Hematopoietic multipotent progenitor cell treated with erythropoietin and hydrocortisone succinate and interleukin-3 and kit ligand, for 6 days (in vitro differentiated cells): ENCODE results near the gene SPIRE1.

Experiments
- DNase-seq: peaks from one replicate; pipeline ENCODE4 v3.0.0-alpha.2; 2015

The SPIRE1 gene

GRCh38 chr18:12438257-12438656 is 219.7 kb downstream of the SPIRE1 start:
- DNase-seq = no peak

GRCh38 chr18:12435867-12436266 is 222.0 kb downstream of the SPIRE1 start:
- DNase-seq = no peak

DNA sequence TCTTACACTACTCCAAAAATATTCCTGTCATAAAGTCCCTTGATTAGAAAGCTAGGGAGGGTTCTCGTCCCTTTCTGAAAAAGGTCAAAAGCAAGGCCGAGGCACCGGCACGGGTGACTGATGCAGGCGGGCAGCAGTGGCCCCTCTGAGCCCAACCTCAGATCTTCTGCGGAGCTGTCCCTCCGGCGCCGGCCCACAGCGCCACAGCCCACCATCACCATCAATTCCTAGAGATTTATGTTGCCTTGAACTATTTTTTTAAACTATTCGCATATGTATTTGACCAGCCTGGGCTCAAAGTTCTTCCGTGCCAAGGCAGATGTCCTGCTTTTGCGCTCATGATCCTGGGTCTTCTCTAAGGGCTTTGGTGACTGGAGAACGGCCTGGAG is 223.4 kb downstream of the SPIRE1 start:
- DNase-seq = no peak

GRCh38 chr18:12433829-12434540 is 223.9 kb downstream of the SPIRE1 start:
- DNase-seq = no peak

GRCh38 chr18:12432881-12433280 is 225.0 kb downstream of the SPIRE1 start:
- DNase-seq = no peak

DNA sequence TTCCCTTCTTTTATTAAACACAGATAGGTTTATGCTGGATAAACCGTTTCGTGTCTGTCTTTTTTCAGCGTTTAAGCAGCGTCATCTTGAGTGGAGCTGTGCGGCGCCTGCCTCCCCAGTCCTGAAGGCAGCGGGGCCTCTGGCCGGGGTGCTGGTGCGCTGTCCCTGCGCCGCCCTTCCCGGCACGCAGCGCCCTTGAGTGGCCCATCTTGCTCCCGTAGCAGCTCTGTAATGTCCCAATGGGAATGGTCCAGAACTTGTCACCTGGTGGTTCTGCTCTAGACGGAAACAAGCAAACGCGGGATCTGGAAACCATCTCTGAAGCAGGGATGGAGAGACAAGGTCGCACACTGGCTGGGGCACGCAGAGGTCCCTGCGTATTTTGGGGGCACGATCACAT is 225.7 kb downstream of the SPIRE1 start:
- no peak for DNase-seq

DNA sequence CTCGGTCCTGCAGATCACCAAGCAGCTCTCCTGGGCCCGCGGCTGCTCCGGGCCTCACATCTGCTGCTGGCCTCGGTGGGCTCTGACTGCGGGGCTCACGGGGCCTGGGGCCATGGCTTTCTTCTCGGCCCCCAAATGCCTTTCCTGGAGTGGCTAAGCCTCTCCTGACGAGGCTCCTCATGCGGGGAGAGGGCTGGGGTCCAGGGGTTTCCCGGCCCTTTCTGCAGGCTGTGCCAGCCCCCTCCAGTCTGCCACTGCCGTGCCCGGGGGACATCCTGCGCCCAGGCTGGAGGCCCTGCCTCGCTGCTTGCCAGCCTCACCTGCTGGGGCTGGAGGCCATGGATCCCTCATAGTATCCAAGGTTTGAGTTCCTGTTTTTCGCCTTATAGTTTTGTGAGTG is 226.3 kb downstream of the SPIRE1 start:
- no peak for DNase-seq

DNA sequence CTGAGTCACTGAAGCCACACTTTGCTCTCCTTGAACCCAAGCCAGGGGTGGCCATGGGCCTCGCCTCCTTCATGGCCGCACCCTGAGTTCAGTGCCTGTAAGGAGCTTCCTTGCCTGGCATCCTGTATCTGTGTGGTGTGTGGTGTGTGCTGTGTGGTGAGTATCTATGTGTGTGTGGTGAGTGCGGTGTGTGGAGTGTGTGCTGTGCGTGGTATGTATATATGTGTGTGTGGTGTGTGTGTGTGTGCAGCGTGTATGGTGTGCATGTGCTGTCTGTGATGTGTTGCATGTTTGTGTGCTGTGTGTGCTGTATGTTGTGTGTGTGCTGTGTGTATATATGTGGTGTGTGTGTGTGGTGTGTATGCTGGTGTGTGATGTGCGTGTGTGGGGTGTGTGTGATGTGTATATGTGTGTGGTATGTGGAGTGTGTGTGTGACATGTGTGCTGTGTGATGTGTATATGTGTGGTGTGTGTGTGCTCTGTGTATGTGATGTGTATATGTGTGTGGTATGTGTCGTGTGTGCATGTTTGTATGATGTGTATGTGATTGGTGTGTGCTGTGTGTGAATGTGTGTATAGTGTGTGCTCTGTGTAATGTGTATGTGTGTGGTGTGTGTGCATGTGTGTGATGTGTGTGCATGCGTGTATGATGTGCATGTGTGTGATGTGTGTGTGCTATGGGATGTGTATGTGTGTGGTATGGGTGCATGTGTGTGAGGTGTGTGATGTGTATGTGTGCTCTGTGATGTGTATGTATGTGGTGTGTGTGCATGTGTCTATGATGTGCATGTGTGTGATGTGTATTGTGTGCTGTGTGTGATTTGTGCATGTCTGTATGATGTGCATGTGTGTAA is 227.5 kb downstream of the SPIRE1 start:
- no peak for DNase-seq

DNA sequence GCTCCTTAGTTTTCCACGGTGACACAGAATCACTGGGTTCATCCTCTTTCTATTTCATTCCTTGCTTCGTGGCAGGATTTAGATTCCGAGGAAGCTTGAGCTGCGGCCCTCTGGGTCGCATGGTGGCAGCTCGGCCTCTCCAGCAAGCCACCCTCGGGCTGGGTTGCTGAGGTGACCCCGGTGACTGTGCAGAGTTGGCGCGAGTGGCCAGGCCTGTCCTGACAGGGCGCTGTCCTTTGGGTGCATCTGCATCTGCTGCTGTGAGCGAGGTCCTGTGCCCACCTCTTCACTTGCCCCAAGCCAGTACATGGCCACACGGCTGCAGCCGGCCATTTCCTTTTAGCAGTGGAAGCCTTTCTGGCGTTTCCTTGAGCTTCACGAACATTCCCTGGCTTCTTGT is 228.4 kb downstream of the SPIRE1 start:
- DNase-seq = no peak

DNA sequence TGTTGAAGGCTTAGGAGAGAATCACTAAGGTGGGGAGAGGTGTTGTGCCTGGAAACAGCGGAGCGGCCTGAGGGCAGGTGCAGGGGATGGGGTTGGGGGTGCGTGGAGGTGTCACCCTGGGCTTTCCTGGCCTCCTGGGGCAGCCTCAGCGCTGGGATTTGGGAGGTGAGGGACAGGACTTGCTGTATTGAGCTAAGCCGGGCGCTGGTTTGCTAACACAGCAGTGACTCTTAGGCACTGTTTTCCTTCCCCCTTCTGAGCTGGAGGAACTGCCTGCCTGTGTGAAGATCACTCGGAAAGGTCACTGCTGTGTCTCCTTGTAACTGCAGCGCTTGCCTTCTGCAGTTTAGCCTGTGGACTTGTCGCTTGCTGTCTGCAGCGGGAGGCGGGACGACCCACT is 229.0 kb downstream of the SPIRE1 start:
- no peak for DNase-seq

DNA sequence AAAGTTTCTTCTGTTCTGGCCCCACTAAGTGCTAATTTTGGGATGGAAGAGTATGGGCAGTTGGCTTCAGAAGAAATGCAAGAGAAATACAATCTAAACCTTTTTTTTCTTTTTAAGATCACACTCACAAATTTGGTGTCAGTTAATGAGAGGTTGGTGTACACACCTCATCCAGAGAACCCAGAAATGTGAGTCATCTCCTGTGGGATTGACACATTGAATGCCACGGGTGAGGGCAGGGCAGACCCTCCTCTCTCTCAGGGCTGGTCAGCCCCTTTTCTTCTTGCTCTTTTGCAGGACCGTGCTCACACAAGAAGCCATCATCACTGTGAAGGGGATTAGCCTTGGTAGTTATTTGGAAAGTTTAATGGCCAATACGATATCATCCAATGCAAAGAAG is 231.0 kb downstream of the SPIRE1 start:
- no peak for DNase-seq

- no peak for DNase-seq
These were observed 233.7 kb downstream of the SPIRE1 start for GRCh38 chr18:12424252-12424651.

DNA sequence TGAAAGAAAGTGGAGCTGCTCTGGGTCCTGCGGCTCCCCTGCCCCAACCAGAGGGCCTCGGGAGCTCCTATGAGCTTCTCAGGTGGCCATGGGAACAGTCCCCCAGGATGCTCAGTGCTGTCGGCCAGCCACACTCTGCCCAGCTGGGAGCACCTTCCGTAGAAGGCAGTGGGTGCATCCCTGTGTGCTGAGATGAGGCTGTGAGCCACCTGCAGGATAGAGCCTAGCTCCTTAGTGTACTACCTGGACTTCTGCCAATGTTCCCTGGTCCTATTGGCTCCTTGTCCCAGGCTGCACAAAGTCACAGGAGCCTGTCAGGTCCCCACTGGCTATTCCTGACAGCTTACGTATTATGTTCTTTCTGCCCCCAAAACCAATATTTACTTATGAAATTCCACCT is 234.1 kb downstream of the SPIRE1 start:
- no peak for DNase-seq

DNA sequence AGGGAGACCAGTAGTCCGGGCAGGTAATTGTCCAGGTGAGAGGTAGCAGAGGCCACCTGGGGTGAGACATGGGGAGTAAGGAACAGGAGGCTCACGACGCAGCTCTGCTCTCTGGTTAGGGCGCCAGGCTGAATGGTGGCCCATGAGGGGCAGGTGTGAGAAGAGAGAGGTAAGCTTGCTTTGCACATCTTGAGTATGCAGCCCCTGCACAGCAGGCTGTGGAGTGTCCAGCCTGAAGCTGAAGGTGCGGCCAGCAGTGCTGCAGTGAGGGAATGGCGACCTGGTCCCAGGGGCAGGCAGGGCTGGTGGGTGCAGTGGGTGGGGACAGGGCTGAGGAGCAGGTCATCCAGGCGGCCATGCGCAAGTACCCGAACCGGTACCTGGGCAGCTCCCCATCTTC is 234.5 kb downstream of the SPIRE1 start:
- DNase-seq = no peak

GRCh38 chr18:12422936-12423335 is 235.0 kb downstream of the SPIRE1 start:
- peak; percentile 87 for DNase-seq

DNA sequence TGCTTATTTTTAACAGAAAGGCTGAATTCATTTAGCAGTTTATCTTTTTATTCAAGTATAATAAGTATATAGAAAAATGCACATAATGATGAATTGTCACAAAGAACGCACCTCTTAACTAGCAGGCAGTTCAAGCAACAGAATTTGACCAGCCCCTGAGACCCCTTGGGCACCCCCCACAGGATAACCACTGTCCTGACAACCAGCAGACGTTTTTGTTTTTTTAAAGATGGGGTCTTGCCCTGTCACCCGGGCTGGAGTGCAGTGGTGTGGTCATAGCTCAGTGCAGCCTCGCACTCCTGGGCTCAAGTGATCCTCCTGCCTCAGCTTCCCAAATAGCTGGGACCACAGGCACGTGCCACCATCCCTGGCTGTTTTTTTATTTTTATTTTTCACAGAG is 236.2 kb downstream of the SPIRE1 start:
- peak; percentile 22 for DNase-seq

- peak; percentile 58 for DNase-seq
These were observed 237.0 kb downstream of the SPIRE1 start for GRCh38 chr18:12420821-12421421.

DNA sequence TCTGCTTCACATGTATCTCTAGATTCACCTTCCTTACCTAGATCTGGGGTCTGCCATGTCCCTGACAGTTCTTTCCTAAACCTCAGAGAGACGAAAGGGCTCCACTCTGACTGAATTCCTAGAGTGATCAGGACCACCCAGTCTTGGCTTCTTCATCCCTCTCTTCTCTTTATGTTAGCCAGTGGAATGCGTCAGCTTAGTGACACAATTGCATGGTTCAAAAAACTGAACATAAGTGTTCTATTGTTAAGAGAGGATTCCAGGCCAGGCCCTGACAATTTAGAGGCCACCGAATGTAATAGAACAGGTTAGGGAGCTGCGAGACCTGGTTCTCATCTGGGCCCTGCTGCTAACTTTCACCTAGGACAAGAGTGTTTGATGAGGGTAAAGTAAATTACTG is 240.2 kb downstream of the SPIRE1 start:
- no peak for DNase-seq

DNA sequence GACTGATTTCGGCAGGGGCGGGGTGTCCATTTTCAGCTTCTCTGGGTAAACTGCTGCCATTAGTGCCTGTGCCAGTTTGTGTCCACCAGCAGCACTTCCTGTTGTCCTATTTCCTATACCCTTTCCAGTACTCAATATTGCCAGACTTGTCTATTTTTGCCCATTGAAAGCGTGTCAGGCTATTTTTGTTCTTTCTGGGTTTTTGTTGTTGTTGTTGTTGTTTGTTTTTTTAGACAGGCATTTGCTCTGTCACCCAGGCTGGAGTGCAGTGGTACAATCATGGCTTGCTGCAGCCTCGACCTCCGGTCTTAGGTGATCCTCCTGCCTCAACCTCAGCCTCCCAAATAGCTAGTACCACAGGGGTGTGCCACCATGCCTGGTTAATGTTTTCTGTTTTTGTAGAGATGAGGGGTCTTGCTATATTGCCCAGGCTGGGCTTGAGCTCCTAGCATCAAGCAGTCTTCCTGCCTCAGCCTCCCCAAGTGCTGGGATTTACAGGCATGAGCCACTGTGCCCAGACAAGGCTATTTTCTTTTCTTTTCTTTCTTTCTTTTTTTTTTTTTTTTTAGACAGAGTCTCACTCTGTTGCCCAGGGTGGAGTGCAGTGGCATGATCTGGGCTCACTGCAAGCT is 241.7 kb downstream of the SPIRE1 start:
- no peak for DNase-seq

DNA sequence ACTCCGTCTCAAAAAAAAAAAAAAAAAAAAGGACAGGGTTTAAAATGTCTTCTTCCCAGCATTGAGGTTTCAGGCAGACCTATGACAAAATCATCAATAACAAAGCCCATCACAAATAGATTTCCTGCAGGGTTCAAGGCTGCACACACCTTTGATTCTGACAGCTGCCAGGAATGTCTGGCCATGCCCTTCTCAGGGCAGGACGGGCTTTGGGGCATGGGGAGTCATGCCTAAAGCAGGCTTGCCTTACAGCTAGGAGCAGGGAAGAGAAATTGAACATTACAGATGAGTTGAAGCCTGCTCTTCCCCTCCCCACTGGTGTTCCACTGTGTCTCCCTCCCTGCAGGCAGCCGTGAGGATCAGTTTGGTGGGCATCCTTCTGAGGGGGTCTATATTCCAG is 246.5 kb downstream of the SPIRE1 start:
- DNase-seq = no peak

GRCh38 chr18:12410747-12411146 is 247.2 kb downstream of the SPIRE1 start:
- DNase-seq = peak; percentile 74

GRCh38 chr18:12410081-12410481 is 247.8 kb downstream of the SPIRE1 start:
- DNase-seq = no peak

DNA sequence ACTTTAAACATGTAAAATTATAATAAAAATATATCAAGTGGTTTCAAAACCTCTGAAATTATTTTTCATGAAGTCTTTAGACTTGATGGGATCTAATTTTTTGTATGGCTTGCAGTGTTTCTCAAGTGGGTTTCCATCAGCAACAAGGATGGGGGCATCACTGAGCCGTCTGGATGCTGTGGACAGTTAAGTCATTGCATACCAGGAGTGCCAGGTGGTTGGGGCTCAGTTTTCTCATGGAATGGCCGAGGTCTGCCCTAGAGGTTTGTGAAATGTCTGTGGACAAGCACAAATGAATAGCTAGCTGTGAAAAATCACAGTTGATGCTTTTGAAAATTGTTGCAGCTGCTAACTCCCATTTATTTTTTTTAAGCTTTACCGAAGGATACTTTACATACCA is 248.4 kb downstream of the SPIRE1 start:
- DNase-seq = no peak
